ENCODE measurements around the gene KLRD1.
"Not testable (repeated sequence)": the region's sequence is repeated elsewhere in the genome, so short reads cannot be mapped to it uniquely, and the experiment has no call there.

KLRD1 gene

GRCh38 chr12:10307630-10308029 is at the start of gene KLRD1:
KLRD1 (plus strand) TSS chr12:10307870; CDS start chr12:10308078, 208 bp downstream.
- DNase-seq (ENCODE audit: low spot score): no peak

- DNase-seq (ENCODE audit: low spot score): no peak
Observed at GRCh38 chr12:10260927-10261326, 46.7 kb upstream of the KLRD1 start.

GRCh38 chr12:10268037-10268436 is 39.6 kb upstream of the KLRD1 start:
- no peak for DNase-seq (ENCODE audit: low spot score)

- no peak for DNase-seq (ENCODE audit: low spot score)
Observed at GRCh38 chr12:10272467-10272866, 35.2 kb upstream of the KLRD1 start.

GRCh38 chr12:10276774-10277173 is 30.9 kb upstream of the KLRD1 start:
- DNase-seq (ENCODE audit: low spot score): no peak

- DNase-seq (ENCODE audit: low spot score): no peak
Observed at GRCh38 chr12:10278104-10278503, 29.6 kb upstream of the KLRD1 start.

- no peak for DNase-seq (ENCODE audit: low spot score)
Observed at GRCh38 chr12:10279937-10280336, 27.7 kb upstream of the KLRD1 start.

GRCh38 chr12:10283027-10283426 is 24.6 kb upstream of the KLRD1 start:
- no peak for DNase-seq (ENCODE audit: low spot score)

- DNase-seq (ENCODE audit: low spot score): no peak
Observed at GRCh38 chr12:10285919-10286318, 21.8 kb upstream of the KLRD1 start.

- DNase-seq (ENCODE audit: low spot score): no peak
Observed at GRCh38 chr12:10289005-10289754, 18.5 kb upstream of the KLRD1 start.

GRCh38 chr12:10291030-10291429 is 16.6 kb upstream of the KLRD1 start:
- DNase-seq (ENCODE audit: low spot score): no peak

GRCh38 chr12:10293151-10293550 is 14.5 kb upstream of the KLRD1 start:
- no peak for DNase-seq (ENCODE audit: low spot score)

GRCh38 chr12:10293570-10294227 is 14.0 kb upstream of the KLRD1 start:
- DNase-seq (ENCODE audit: low spot score): no peak

- no peak for DNase-seq (ENCODE audit: low spot score)
Observed at GRCh38 chr12:10301103-10301502, 6.6 kb upstream of the KLRD1 start.

GRCh38 chr12:10304161-10304574 is 3.5 kb upstream of the KLRD1 start:
- no peak for DNase-seq (ENCODE audit: low spot score)

- DNase-seq (ENCODE audit: low spot score): no peak
Observed at GRCh38 chr12:10305411-10305810, 2.3 kb upstream of the KLRD1 start.

- no peak for DNase-seq (ENCODE audit: low spot score)
Observed at GRCh38 chr12:10310926-10311720, 3.5 kb downstream of the KLRD1 start.

GRCh38 chr12:10319388-10319787 is 11.7 kb downstream of the KLRD1 start:
- DNase-seq (ENCODE audit: low spot score): no peak

- DNase-seq (ENCODE audit: low spot score): no peak
Observed at GRCh38 chr12:10320643-10321042, 13.0 kb downstream of the KLRD1 start.

GRCh38 chr12:10328691-10329090 is 21.0 kb downstream of the KLRD1 start:
- not testable (repeated sequence) for DNase-seq (ENCODE audit: low spot score)

- peak; percentile 67 for DNase-seq (ENCODE audit: low spot score)
Observed at GRCh38 chr12:10331642-10332239, 24.1 kb downstream of the KLRD1 start.

- DNase-seq (ENCODE audit: low spot score): not testable (repeated sequence)
Observed at GRCh38 chr12:10336196-10336595, 28.5 kb downstream of the KLRD1 start.
